C4-2B (cell line): Measurements from ENCODE around the gene NCK2.
A peak's percentile ranks its signal among the peaks of the same experiment; 100 is the strongest.

Experiments used
- H3K27ac ChIP-seq: fragments of 450-650 bp; 2 replicates; pipeline ENCODE4 v1.5.1; 2017
- CTCF ChIP-seq: fragments of 450-650 bp; conservative IDR thresholded peaks from 2 replicates; pipeline ENCODE4 v1.5.1; 2017; ENCODE audit warnings: mild to moderate bottlenecking
- ZFX ChIP-seq: fragments of 450-650 bp; IDR thresholded peaks from 2 replicates; pipeline ENCODE4 v1.6.1; 2017

Gene NCK2

DNA sequence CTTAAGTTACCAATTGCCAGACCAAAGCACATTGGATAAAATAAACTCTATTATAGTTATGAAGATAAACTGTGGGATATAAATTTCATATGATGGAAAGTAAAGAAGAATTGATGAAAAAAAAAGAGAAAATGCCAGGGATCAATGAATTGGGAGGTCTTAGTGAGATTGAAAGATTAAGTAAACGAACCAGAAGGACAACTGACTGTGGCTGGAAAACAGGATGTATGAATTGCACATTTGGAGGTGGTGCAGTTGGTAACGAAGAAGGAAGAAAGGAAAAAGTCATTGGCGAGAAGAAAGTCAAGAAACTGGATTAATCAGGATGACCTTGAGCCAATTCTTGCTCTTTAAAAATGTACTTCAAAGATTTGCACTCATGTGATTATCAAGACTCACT is 166.7 kb downstream of the NCK2 start:
- TF ChIP-seq CTCF, result no peak
- no peak for TF ChIP-seq ZFX

DNA sequence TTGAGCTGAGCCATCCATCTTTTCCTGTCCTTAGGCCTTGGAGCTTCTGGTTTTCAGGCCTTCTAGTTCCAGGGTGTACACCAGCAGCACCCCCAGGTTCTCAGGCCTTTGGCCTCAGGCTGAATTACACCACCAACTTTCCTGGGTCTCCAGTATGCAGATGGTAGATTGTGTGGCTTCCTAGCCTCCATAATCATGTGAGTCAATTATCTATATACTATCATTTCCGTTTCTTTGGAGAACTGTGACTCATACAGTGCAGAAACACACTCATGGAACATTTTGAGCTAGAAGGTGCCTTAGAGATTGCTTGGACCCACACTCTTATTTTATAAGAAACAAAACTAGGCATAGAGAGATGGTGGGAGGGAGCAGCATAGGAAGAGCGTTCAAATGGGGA is 167.4 kb downstream of the NCK2 start:
- no peak for TF ChIP-seq CTCF
- TF ChIP-seq ZFX, result no peak
- no peak overlapping the region for H3K27ac ChIP-seq

More for the DNA sequence above, 166.7 kb downstream of the NCK2 start:
- H3K27ac ChIP-seq, result no peak overlapping the region

DNA sequence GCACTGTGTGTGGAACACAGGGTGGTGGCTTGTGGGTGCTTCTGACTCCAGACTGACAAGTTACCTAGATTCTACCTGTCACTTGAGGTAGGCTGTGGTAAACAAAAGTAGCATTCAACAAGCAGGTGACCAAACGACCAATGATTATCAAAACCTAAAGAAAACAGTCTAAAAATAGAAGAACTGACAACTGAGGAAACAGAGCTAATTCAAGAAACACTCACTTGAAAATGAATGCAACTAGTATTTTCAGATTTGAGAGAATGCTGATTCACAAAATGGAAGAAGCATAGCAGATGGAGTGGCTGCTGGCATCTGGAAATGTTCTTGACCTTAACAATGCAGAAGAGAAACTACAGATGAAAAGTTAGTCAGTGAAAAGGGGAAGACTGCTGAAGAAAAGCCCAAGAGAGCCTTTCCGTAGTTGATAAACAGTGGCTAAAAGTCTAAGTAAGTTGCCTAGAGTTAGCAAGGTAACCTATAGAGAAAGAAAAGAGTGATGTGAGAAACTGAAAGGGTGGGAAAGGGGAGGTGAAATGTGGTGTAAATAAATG is 170.4 kb downstream of the NCK2 start:
- TF ChIP-seq ZFX (no peak), CTCF (no peak)
- no peak overlapping the region for H3K27ac ChIP-seq

- TF ChIP-seq ZFX (no peak), CTCF (no peak)
- H3K27ac ChIP-seq, result no peak overlapping the region
Measured at GRCh38 chr2:105917226-105917625, 172.5 kb downstream of the NCK2 start.

- H3K27ac ChIP-seq, result no peak overlapping the region
- TF ChIP-seq ZFX, result no peak
- no peak for TF ChIP-seq CTCF
Measured at GRCh38 chr2:105917688-105918087, 173.0 kb downstream of the NCK2 start.

GRCh38 chr2:105919191-105919811 is 174.6 kb downstream of the NCK2 start:
- H3K27ac ChIP-seq, result no peak overlapping the region
- TF ChIP-seq CTCF (no peak), ZFX (no peak)

GRCh38 chr2:105919826-105920225 is 175.1 kb downstream of the NCK2 start:
- no peak overlapping the region for H3K27ac ChIP-seq
- TF ChIP-seq CTCF (peak; percentile 63), ZFX (no peak)
